CD4-positive, alpha-beta T cell treated with Interleukin-17A for 4 hours (primary cell): Measurements from ENCODE around the gene ZC3H18.

Experiments used
- DNase-seq: peaks from one replicate; pipeline ENCODE4 v3.0.0-alpha.2; 2020; ENCODE audit warnings: mixed read lengths

The ZC3H18 gene

DNA sequence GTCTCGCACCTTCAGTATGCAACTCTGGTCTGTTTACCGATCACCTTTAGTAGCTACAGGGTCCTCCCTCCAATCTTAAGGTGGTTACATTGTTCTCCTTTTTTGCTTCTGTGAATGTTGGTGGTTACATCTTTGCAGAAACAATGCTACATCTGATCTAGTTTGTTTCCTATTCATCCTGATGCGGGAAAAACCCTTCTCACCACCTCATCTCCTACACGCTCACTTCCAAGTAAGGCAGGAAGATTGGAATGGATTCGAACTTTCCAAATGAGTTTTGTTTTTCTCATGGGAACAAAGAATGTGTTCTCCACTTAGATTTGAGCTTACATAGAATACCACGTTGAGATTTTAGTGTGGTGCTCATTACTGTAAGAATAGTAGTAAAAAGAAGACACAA, 14.5 kb downstream of the ZC3H18 start:
- DNase-seq = no peak

- DNase-seq = no peak
Measured at GRCh38 chr16:88585269-88585668, 15.1 kb downstream of the ZC3H18 start.

DNA sequence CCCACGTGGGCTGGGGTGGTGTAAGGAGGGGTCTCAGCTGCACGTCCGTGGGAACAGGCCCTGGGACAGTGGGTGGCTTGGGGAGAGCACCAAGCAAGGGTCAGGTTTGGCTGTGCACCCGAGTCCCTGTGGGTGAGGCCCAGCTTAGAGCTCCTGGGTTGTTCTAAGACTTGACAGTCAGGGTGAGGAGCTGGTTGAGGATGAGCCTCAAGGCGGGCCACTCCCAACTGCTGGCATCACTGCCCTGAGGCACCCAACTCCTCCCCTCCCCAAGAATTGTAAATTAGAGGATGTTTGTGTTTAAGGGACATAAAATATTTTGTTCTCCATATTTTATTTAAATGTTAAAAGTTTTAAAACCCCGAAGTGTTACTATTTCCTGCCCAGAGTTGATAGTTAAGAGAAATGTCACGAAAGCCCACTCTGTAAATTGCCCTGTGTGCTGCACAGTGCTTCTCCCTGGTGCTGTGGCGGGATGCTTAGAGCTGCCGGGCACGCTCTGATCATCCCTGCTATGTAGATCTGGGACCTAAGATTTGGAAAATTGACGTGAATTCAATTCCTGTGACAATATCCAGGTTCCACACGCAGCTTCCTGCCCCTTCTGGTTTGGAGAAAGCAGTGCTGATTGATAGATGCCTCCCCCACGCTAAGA, 15.9 kb downstream of the ZC3H18 start:
- DNase-seq = no peak

GRCh38 chr16:88588148-88588547, 17.9 kb downstream of the ZC3H18 start:
- DNase-seq = no peak

GRCh38 chr16:88588754-88589153, 18.6 kb downstream of the ZC3H18 start:
- DNase-seq = no peak

DNA sequence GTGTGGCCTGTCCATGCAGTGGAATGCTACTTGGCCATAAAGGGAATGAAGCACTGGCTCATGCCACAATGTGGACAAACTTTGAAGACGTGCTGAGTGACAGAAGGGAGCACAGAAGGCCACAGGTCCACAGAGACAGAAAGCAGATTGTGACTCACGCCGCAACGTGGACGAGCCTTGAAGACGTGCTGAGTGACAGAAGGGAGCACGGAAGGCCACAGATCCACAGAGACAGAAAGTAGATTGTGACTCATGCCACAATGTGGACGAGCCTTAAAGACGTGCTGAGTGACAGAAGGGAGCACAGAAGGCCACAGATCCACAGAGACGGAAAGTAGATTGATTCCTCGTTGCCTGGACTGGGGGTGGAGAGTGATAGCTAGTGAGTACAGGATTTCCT, 19.2 kb downstream of the ZC3H18 start:
- DNase-seq = peak; percentile 29

DNA sequence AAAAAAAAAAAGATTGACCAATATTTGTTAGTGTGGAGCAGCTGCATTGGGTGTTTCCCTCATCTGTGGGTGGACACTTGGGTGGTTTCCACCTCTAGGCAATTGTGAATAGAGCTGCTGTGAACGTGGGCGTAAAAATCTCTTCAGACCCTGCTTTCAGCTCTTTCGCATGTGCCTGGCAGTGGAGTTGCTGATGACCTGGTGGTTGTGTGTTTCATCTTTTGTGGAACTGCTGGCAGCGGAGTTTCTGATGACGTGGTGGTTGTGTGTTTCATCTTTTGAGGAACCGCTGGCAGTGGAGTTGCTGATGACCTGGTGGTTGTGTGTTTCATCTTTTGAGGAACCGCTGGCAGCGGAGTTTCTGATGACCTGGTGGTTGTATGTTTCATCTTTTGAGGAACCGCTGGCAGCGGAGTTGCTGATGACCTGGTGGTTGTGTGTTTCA, 21.4 kb downstream of the ZC3H18 start:
- DNase-seq = peak; percentile 24

DNA sequence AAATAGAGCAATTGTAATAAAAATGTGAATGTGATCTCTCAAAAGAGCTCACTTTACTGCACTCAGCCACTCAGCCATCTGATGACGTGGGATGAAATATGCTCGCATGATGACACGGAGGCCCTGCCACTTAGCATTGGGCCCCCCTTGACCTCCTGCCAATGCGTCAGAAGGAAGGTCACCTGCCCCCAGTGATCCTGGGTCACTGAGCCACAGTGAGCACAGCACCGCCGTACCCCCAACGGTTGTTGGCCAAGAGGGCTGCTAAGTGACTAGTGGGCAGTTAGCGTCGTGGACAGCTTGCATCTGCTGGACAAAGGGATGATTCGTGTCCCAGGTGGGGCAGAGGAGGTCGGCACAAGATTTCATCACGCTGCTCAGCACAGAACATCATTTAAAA, 22.9 kb downstream of the ZC3H18 start:
- no peak for DNase-seq

GRCh38 chr16:88593489-88593888, 23.3 kb downstream of the ZC3H18 start:
- no peak for DNase-seq

DNA sequence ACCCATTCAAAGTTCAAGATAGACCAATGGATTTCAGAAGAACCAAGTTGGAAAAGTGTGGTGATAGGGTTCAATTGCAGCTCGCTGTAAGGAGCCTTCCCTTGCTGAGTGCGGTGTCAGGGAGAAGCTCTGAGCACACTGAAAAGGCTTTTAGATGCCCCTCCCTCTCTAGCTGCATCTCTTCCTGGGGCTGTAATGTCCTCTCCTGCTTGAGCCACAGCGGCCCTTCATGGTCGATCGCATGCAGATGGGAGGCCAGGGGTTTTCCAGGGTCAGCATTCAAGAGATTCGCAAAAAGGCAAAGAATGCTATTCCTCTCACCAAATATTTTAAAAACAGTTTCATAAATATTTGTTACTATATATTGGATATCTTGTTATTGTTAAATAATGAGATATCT, 23.7 kb downstream of the ZC3H18 start:
- no peak for DNase-seq

- DNase-seq = no peak
Measured at GRCh38 chr16:88595101-88595500, 24.9 kb downstream of the ZC3H18 start.

DNA sequence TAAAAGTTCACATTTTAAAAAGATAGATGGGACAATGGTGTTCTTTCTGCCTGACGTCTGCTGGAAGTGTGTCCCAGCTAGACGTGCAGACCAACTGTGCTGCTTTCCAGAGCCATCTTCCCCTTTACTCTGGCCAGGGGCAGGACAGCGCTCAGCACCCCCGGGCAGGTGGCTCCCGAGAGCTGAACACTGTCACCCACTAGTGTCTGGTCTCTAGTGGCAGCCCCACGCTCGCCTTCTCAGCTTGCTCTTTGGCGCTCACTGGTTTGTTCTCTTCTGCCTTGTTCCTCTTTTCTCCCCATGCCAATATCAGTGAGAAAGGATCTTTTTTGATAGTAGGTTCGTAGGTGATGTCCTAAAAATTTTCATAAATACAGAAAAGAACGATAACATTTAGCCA, 25.7 kb downstream of the ZC3H18 start:
- no peak for DNase-seq

- DNase-seq = no peak
Measured at GRCh38 chr16:88596483-88596882, 26.3 kb downstream of the ZC3H18 start.

- no peak for DNase-seq
Measured at GRCh38 chr16:88597856-88598491, 27.8 kb downstream of the ZC3H18 start.

DNA sequence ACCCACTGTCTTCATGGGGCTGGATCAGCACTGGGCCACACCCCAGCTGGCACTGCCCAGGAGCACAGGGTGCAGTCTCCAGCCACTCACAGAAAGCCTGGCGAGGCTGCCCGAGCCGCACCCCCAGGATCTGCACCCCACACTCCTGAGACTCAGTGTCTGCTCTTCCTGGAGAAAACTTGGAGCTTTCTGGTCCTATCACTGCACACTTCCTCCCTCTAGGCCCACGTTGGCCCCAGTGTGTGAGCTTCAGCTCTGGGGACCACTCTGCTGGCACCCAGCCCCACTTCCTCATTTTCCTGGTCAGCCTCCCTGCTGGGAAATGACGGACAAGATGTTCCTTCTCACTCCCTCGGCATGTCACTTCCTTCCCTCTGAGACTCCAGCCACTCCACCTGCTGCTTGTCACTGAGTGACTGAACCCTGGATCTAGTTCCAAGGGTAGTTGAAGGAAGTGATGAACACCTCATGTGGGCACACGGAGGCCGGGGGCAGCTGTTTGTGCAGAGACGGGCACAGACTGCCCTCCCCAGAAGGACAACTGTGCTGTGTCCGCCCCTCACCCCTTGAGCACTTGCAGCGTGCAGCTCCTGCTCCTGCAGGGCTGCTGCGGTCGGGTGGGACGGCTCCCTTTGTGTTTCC, 29.0 kb downstream of the ZC3H18 start:
- no peak for DNase-seq

GRCh38 chr16:88599825-88600538, 29.8 kb downstream of the ZC3H18 start:
- DNase-seq = no peak

DNA sequence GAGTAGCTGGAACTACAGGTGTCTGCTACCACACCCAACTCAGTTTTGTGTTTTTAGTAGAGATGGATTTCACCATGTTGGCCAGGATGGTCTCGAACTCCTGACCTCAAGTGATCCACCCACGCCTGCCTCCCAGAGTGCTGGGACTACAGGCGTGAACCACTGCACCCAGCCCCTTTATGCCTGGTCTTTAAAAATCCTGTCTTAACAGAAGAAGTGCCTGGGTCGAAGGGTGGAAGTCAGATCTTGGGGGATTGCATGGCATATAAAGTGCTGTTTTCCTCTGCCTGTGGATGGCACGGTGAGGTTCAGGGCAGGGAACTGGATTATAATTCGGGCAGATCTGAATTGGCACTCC, 30.3 kb downstream of the ZC3H18 start:
- no peak for DNase-seq

- no peak for DNase-seq
Measured at GRCh38 chr16:88601313-88602036, 31.3 kb downstream of the ZC3H18 start.

DNA sequence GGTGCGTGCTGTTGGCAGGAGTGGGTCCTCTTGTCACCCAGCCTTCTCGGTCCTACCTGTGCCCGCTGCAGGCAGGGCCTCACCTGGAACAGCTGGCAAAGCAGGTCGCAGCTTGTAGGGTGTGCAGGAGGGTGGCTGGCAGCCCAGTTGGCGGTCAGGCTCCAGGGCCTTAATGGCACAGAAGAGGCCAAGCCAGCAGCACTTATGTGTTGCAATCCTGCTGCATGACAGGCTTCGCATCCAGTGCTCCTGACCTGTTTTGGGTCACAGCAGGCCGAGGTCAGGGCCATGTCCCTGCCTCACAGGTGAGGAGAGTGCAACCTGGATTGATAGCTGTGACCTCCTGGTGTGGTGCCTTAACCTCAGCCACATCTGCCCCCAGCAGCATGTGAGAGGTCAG, 31.9 kb downstream of the ZC3H18 start:
- no peak for DNase-seq

- no peak for DNase-seq
Measured at GRCh38 chr16:88605186-88606147, 35.3 kb downstream of the ZC3H18 start.

DNA sequence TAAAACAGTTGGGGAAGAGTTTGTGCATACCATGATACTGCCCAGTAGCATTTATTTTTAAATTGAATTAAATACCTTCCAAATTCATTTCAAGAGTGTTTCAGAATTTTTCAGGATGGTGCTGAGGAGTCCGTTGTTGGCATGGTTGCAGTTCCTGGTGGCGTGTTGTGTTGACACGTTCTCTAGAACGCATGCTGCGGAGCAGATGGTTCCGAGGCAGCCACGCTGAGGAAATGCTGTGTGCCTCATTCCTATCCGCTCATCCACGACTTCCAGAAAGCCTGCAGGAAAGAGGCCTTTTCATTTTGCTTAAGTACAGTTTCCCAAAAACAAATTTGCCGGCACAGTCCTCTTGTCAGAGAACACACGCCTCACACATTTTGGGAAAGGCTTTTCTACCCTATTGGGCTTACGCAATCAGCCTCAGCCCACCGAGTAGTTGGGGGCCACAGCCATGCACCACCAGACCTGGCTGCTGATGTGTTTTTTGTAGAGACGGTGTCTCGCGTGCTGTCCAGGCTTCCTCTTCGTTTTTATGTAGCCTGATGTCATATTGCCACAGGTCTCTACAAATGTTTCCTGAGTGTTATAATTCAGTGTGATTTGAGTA, 36.0 kb downstream of the ZC3H18 start:
- no peak for DNase-seq
